Endothelial cell of umbilical vein (primary cell): ENCODE data around the gene TEX38. TPM values are rescaled to one million over a fixed set of nuclear protein-coding genes. Genes with fewer than 3 reads are reported as not detected.

ENCODE experiments used
- BruUV-seq: library from RNA; stranded (reverse); fragments of 400-500 nt; replicated peaks from 2 replicates; lab custom pipeline; 2021; lab: Mats Ljungman, UMichigan
- CTCF ChIA-PET: fragments of 300-600, 350-600 bp; sonication (Branson Sonifier 250); formaldehyde crosslinking; loops from one replicate; lab custom pipeline; 2021; ENCODE audit warnings: antibody characterized with exemption, inconsistent platforms; lab: Charles Lee
- POLR2A ChIA-PET: fragments of 300-600, 350-600 bp; sonication (Branson Sonifier 250); formaldehyde crosslinking; loops from one replicate; lab custom pipeline; 2021; ENCODE audit warnings: antibody characterized with exemption, inconsistent platforms; lab: Charles Lee
- DNase-seq: peaks from one replicate; pipeline ENCODE4 v3.0.0-alpha.2; 2011; ENCODE audit warnings: low read depth, low spot score
- FAIRE-seq: peaks from 2 replicates; lab custom pipeline; 2011; peaks lifted over from hg19 to GRCh38; lab: Jason Lieb, UNC
- H2AFZ ChIP-seq: 2 replicates; pipeline ENCODE4 v1.6.0; 2012; ENCODE audit warnings: low read depth, low read length, control low read depth, inconsistent platforms
- H3K27ac ChIP-seq: 2 replicates; pipeline ENCODE4 v1.5.1; 2011; ENCODE audit warnings: low read depth, mild to moderate bottlenecking, control low read depth, low read length, moderate library complexity; ENCODE audit not compliant: insufficient read depth
- H3K27me3 ChIP-seq, 2 experiments: 2 replicates each; pipeline versions ENCODE4 v1.6.0 to v1.6.1; 2011; ENCODE audit warnings: low read length in 2 of 2, mixed read lengths in 1 of 2; ENCODE audit not compliant: control insufficient read depth in 2 of 2, insufficient read depth in 2 of 2
- H3K36me3 ChIP-seq, 2 experiments: 2 replicates in 1 of 2; 3 replicates in 1 of 2; pipeline ENCODE4 v1.5.1; 2011; ENCODE audit warnings: low read length in 2 of 2, mild to moderate bottlenecking in 1 of 2, moderate library complexity in 1 of 2; ENCODE audit not compliant: control insufficient read depth in 2 of 2, insufficient read depth in 2 of 2; ENCODE audit errors: extremely low read depth in 1 of 2
- H3K4me1 ChIP-seq: 3 replicates; pipeline ENCODE4 v1.5.1; 2011; ENCODE audit warnings: mild to moderate bottlenecking, low read length; ENCODE audit not compliant: control insufficient read depth, insufficient read depth; ENCODE audit errors: extremely low read depth
- H3K4me2 ChIP-seq: 2 replicates; pipeline ENCODE4 v1.6.1; 2011; ENCODE audit warnings: low read length, control low read depth, mixed read lengths; ENCODE audit not compliant: insufficient read depth
- H3K4me3 ChIP-seq, 3 experiments: fragments of 200-600 bp in 1 of 3; sonication (generic), shearing (Covaris generic) in 1 of 3; replicated peaks in 1 of 3; 2 replicates each; pipeline ENCODE4 v1.5.1; 2011 to 2016; ENCODE audit warnings: control low read depth in 3 of 3, low read length in 3 of 3, mild to moderate bottlenecking in 2 of 3, inconsistent platforms in 1 of 3, low read depth in 1 of 3, moderate library complexity in 1 of 3; ENCODE audit not compliant: insufficient read depth in 1 of 3
- H3K79me2 ChIP-seq: 2 replicates; pipeline ENCODE4 v1.6.0; 2012; ENCODE audit warnings: low read length, inconsistent platforms; ENCODE audit not compliant: control insufficient read depth, insufficient read depth
- H3K9ac ChIP-seq: replicated peaks from 2 replicates; pipeline ENCODE3; 2011; ENCODE audit warnings: low read length, control low read depth; ENCODE audit not compliant: insufficient read depth; ENCODE audit errors: extremely low read depth
- H3K9me1 ChIP-seq: replicated peaks from 3 replicates; pipeline ENCODE4 v1.6.0; 2011; ENCODE audit warnings: mild to moderate bottlenecking, low read length; ENCODE audit not compliant: control insufficient read depth, insufficient read depth; ENCODE audit errors: extremely low read depth
- H3K9me3 ChIP-seq: replicated peaks from 2 replicates; pipeline ENCODE4 v1.5.1; 2012; ENCODE audit warnings: low read length, inconsistent platforms; ENCODE audit not compliant: control insufficient read depth, insufficient read depth
- H4K20me1 ChIP-seq: replicated peaks from 2 replicates; pipeline ENCODE3; 2011; ENCODE audit warnings: mild to moderate bottlenecking, low read length; ENCODE audit not compliant: control insufficient read depth, insufficient read depth; ENCODE audit errors: extremely low read depth
- CTCF ChIP-seq, 2 donors: IDR thresholded peaks; 1 replicate in 1 of 2; 2 replicates in 1 of 2; pipeline ENCODE4 v1.5.1; 2011; ENCODE audit warnings: low read length in 2 of 2, mild to moderate bottlenecking in 2 of 2, moderate library complexity in 2 of 2, control low read depth in 1 of 2, inconsistent platforms in 1 of 2, low read depth in 1 of 2; ENCODE audit not compliant: insufficient read depth in 1 of 2; ENCODE audit errors: extremely low read depth in 1 of 2
- EZH2 ChIP-seq: IDR thresholded peaks from 2 replicates; pipeline ENCODE4 v1.6.1; 2012; ENCODE audit warnings: borderline replicate concordance, low read depth, mild to moderate bottlenecking, moderate library complexity, low read length, inconsistent platforms; ENCODE audit not compliant: severe bottlenecking
- FOS ChIP-seq: IDR thresholded peaks from 2 replicates; pipeline ENCODE4 v1.6.1; 2011; ENCODE audit warnings: mild to moderate bottlenecking, low read length, moderate library complexity, borderline replicate concordance; ENCODE audit not compliant: insufficient read depth
- GATA2 ChIP-seq: IDR thresholded peaks from 2 replicates; pipeline ENCODE4 v1.7.0; 2011; ENCODE audit warnings: low read depth, mild to moderate bottlenecking, moderate library complexity, mixed read lengths, low read length; ENCODE audit not compliant: insufficient read length, insufficient read depth
- JUN ChIP-seq: IDR thresholded peaks from 2 replicates; pipeline ENCODE4 v1.6.1; 2011; ENCODE audit warnings: borderline replicate concordance, low read depth; ENCODE audit not compliant: insufficient read length, insufficient read depth
- MAX ChIP-seq: IDR thresholded peaks from 2 replicates; pipeline ENCODE4 v1.6.1; 2011; ENCODE audit not compliant: insufficient read depth, insufficient read length
- MYC ChIP-seq: IDR thresholded peaks from one replicate; pipeline ENCODE4 v1.6.1; 2011; ENCODE audit warnings: mild to moderate bottlenecking, low read depth, low read length
- POLR2A ChIP-seq: IDR thresholded peaks from 2 replicates; pipeline ENCODE4 v1.6.1; 2012; ENCODE audit warnings: low read depth, mild to moderate bottlenecking, control low read depth, low read length
- POLR2AphosphoS5 ChIP-seq: IDR thresholded peaks from 2 replicates; pipeline ENCODE4 v1.6.1; 2012; ENCODE audit warnings: low read depth, mild to moderate bottlenecking, control low read depth, low read length, moderate library complexity; ENCODE audit not compliant: insufficient read depth
- dilution Hi-C: fragments of 300-500 bp; cut with MboI; formaldehyde crosslinking; loops from one replicate; pipeline ENCODE4 v1.15.0; 2019; ENCODE audit warnings: low sequenced_read_pairs; ENCODE audit not compliant: extremely low pct_ligation_motif_present
- intact Hi-C: fragments of 100-400 bp; cut with micrococcal nuclease; formaldehyde crosslinking; loops from one replicate; pipeline ENCODE4 v1.10.0; 2022
- polyA plus RNA-seq, 4 experiments: library from polyadenylated mRNA; depleted of rRNA in 3 of 4; stranded (reverse) in 3 of 4; unstranded in 1 of 4; fragments of >200 nt; gene quantifications; 2 replicates each; pipeline versions ENCODE4 v1.2.1 to v1.2.3, GENCODE V29; 2011 to 2012; ENCODE audit warnings: missing spikeins in 1 of 4
- total RNA-seq: library from RNA; stranded (reverse); gene quantifications from 2 replicates; pipeline ENCODE4 v1.2.3, GENCODE V29; 2021

Gene TEX38
- total and polyA plus RNA-seq, 2 donors (not counting 3 experiments of a cell fraction or from before 2014, with no cell fraction given) = not detected

- DNase-seq = no peak
- no peak overlapping the region for H2AFZ ChIP-seq
- H3K4me1 ChIP-seq = no peaks in the 10 kb centered on the region
- no peak overlapping the region for H3K27ac ChIP-seq
- TF ChIP-seq FOS = no peak
- no peak for TF ChIP-seq EZH2
- TF ChIP-seq JUN = no peak
- TF ChIP-seq POLR2AphosphoS5 = no peak
- TF ChIP-seq MAX = no peak
- TF ChIP-seq POLR2A = no peak
- no peak for TF ChIP-seq CTCF (IDR thresholded peaks at IDR 0.05; ENCODE audit: extremely low read depth in 1 of 2, insufficient read depth in 1 of 2, low read depth in 1 of 2, low read length in 2 of 2)
- no peak for TF ChIP-seq MYC
- no peak for TF ChIP-seq GATA2
- ChIA-PET POLR2A (no interaction called here), CTCF (interaction anchor here (1.0 kb wide), 1 partner anchor 34 kb away, joined by 3 read pairs; no protein-coding TSS in a partner anchor)
- no peak overlapping the region for H3K4me2 ChIP-seq
- FAIRE-seq = no peak
- no peaks in the 10 kb centered on the region for H3K9me3 ChIP-seq
- intact Hi-C loops = no loop called here
- H3K9ac ChIP-seq = no peak overlapping the region
- no peaks in the 10 kb centered on the region for H3K27me3 ChIP-seq
- dilution Hi-C loops = no loop called here
- no peaks in the 10 kb centered on the region for H4K20me1 ChIP-seq
- no peak overlapping the region for H3K4me3 ChIP-seq
- no peaks in the 10 kb centered on the region for H3K9me1 ChIP-seq
- H3K79me2 ChIP-seq = no peaks in the 10 kb centered on the region
- no TSS peak for BruUV-seq
- H3K36me3 ChIP-seq = peaks cover 4 to 5% of the 10 kb centered on the region in 2 experiments
Observed at GRCh38 chr1:46657775-46658174, 13.9 kb upstream of the TEX38 start.
